A549 treated with DMSO at 1 μM for 4 hours (cell line): ENCODE results near the gene SYNE1. TPM values are rescaled to one million over a fixed set of nuclear protein-coding genes. Genes with fewer than 3 reads are reported as not detected.

ENCODE experiments used
- total RNA-seq: library from RNA; stranded (reverse); fragments of 200-300 nt; extraction: Qiagen RNA extraction; gene quantifications from 5 replicates; pipeline ENCODE4 v1.2.3, GENCODE V29; 2022; ENCODE audit warnings: low read depth

SYNE1 gene
- 42.6 to 54.0 TPM (median 50.1 TPM) in 5 replicates for total RNA-seq

GRCh38 chr6:152637296-152638047 lies at the start of gene SYNE1:
TSS of gene SYNE1 (minus strand) at chr6:152637362. CDS start at chr6:152628331, 9,031 bp downstream.

Other genes with a start within 250 kb of the SYNE1 start
- gene MYCT1, start 60.5 kb upstream of the SYNE1 start, total RNA-seq: 0.03 to 0.12 TPM (median 0.05 TPM) in 3 of 5 replicates, not detected in the others
- gene VIP, start 113.4 kb upstream of the SYNE1 start, total RNA-seq: not detected in 5 replicates